ENCODE results near the gene FOXJ3.

DNA sequence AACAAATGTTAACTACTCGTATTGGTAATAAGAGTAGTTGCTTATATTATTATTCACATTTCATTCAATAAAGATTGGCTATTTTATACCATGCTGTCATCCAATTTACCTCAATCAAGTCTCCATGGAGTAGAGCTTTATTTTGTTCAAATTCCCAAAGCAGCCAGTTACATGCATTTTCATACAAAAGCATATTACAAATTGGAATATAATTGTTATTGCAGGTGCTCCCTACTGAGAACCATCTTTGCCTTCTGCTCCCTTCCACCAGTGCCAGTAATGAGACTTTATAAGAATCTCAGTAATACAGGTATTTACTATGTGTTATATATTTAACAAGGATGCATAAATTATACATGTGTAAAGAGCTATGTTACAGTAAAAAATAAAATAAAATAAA is 54.2 kb downstream of the FOXJ3 start:
- TF ChIP-seq, protein P1, sequence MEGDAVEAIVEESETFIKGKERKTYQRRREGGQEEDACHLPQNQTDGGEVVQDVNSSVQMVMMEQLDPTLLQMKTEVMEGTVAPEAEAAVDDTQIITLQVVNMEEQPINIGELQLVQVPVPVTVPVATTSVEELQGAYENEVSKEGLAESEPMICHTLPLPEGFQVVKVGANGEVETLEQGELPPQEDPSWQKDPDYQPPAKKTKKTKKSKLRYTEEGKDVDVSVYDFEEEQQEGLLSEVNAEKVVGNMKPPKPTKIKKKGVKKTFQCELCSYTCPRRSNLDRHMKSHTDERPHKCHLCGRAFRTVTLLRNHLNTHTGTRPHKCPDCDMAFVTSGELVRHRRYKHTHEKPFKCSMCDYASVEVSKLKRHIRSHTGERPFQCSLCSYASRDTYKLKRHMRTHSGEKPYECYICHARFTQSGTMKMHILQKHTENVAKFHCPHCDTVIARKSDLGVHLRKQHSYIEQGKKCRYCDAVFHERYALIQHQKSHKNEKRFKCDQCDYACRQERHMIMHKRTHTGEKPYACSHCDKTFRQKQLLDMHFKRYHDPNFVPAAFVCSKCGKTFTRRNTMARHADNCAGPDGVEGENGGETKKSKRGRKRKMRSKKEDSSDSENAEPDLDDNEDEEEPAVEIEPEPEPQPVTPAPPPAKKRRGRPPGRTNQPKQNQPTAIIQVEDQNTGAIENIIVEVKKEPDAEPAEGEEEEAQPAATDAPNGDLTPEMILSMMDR (IDR thresholded peaks at IDR 0.05) = no peak
- TF ChIP-seq POLR2A (IDR thresholded peaks at IDR 0.05) (no peak), EP300 (IDR thresholded peaks at IDR 0.05) (no peak)
